Measurements from ENCODE around the gene UBAC2. TPM values are rescaled to one million over a fixed set of nuclear protein-coding genes. Genes with fewer than 3 reads are reported as not detected.

UBAC2 gene
- total RNA-seq, 1 donor from 2014 or later = 87.7 TPM

DNA sequence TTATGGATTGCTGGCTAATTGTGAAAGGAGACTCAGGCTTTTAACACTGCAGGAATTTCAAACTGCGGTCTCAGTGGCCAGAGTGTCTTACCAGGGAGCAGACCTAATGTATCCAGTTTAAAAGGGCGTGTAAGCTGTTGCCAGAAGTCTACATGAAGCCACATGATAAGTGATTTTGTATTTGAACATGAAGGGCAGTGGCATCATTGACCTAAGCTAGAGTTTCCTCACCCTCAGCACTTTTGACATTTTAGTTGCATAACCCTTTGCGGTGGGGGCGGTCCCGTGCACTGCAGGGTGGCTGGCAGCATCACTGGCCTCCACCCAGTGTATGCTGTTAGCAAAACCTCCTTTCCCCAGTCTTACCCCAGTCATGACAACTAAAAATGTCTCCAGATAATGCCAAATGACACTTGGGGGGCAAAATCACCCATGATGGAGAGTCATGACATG is 81.2 kb downstream of the UBAC2 start:
- TF ChIP-seq EZH2phosphoT487 (IDR thresholded peaks at IDR 0.05) (no peak), EZH2 (IDR thresholded peaks at IDR 0.05) (no peak)
- TF ChIP-seq, protein P1, sequence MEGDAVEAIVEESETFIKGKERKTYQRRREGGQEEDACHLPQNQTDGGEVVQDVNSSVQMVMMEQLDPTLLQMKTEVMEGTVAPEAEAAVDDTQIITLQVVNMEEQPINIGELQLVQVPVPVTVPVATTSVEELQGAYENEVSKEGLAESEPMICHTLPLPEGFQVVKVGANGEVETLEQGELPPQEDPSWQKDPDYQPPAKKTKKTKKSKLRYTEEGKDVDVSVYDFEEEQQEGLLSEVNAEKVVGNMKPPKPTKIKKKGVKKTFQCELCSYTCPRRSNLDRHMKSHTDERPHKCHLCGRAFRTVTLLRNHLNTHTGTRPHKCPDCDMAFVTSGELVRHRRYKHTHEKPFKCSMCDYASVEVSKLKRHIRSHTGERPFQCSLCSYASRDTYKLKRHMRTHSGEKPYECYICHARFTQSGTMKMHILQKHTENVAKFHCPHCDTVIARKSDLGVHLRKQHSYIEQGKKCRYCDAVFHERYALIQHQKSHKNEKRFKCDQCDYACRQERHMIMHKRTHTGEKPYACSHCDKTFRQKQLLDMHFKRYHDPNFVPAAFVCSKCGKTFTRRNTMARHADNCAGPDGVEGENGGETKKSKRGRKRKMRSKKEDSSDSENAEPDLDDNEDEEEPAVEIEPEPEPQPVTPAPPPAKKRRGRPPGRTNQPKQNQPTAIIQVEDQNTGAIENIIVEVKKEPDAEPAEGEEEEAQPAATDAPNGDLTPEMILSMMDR (IDR thresholded peaks at IDR 0.05) = no peak
- Histone ChIP-seq H3K27me3 (no peaks in the 10 kb centered on the region), H3F3A (ENCODE audit: low read depth) (peaks cover 12% of the 10 kb centered on the region), H3K9me3 (ENCODE audit: low read depth) (no peaks in the 10 kb centered on the region), H3K36me3 (no peaks in the 10 kb centered on the region), H4K20me1 (ENCODE audit: low read depth) (peaks cover 34% of the 10 kb centered on the region), H3K79me2 (ENCODE audit: low read depth) (no peaks in the 10 kb centered on the region), H3K4me3 (no peak overlapping the region), H3K4me1 (peaks cover 24% of the 10 kb centered on the region), H3K27ac (no peak overlapping the region), H3K9ac (no peak overlapping the region), H3K4me2 (no peak overlapping the region), H2AFZ (replicated peaks) (no peak overlapping the region)
- Mint-ChIP-seq H3K4me3 (no peak overlapping the region), H3K27ac (no peak overlapping the region), H3K9me3 (no peaks in the 10 kb centered on the region), H3K36me3 (peaks cover 10% of the 10 kb centered on the region), H3K27me3 (ENCODE audit: insufficient read depth, low read depth) (peaks cover 2% of the 10 kb centered on the region), H3K4me1 (peaks cover 11% of the 10 kb centered on the region)
- DNase-seq (ENCODE audit: low spot score) = no peak

DNA sequence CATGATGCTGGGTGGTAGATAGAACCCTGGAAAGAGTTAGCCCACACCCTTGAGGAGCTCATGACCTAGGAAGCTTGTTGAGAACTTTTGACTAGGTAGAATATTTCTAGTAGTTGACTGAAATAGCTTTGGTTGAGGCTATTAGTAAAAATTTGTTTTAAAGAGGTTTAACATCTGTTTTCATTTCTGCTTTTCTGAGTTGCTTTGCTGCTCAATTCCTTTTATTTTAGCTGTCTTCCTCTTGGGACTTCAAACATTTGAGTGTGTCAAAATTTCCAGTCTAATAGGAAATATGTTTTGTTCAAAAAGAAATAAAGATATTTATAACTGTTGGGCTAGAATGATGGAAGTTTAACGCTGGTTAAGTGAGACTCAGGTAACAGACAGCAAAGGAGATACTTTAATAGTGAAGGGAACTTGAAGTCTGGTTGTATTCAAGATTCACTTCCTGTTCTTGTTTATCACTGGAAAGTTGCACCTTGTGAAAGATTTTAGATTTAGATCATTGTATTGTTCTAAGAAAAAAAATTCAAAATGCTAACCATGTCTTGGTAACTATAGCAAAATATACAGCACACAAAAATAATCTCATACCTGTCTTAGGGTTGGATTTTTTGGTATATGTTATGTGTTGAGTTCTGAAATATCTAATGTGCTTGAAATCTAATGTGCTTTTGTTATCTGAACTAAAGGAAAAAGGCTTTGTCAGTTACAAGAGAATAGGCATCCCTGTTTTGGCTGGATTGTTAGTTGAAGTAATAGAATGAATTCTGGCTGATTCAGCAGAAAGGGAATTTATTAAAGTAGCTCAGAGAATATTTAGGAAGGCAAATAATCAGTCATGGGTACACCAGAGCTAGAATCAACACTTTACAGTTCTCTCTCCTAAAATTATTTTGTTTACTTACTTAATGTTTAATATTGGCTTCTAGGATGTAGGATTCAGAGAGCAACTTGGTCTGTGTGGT is 81.9 kb downstream of the UBAC2 start:
- H2AFZ ChIP-seq (replicated peaks) = no peak overlapping the region
- H3K4me1 ChIP-seq = peaks cover 23% of the 10 kb centered on the region
- Mint-ChIP-seq H3K27me3 (ENCODE audit: insufficient read depth, low read depth) (peaks cover 1% of the 10 kb centered on the region), H3K4me1 (peaks cover 11% of the 10 kb centered on the region), H3K4me3 (no peak overlapping the region), H3K9me3 (no peaks in the 10 kb centered on the region), H3K27ac (no peak overlapping the region), H3K36me3 (peaks cover 7% of the 10 kb centered on the region)
- H3K9me3 ChIP-seq (ENCODE audit: low read depth) = no peaks in the 10 kb centered on the region
- no peaks in the 10 kb centered on the region for H3K36me3 ChIP-seq
- DNase-seq (ENCODE audit: low spot score) = no peak
- H3F3A ChIP-seq (ENCODE audit: low read depth) = peaks cover 12% of the 10 kb centered on the region
- TF ChIP-seq EZH2 (IDR thresholded peaks at IDR 0.05) = no peak
- TF ChIP-seq, protein P1 (IDR thresholded peaks at IDR 0.05) = no peak
- TF ChIP-seq EZH2phosphoT487 (IDR thresholded peaks at IDR 0.05) = no peak
- no peak overlapping the region for H3K9ac ChIP-seq
- H3K4me2 ChIP-seq = no peak overlapping the region
- no peaks in the 10 kb centered on the region for H3K79me2 ChIP-seq (ENCODE audit: low read depth)
- H3K27me3 ChIP-seq = no peaks in the 10 kb centered on the region
- H3K27ac ChIP-seq = no peak overlapping the region
- no peak overlapping the region for H3K4me3 ChIP-seq
- peaks cover 34% of the 10 kb centered on the region for H4K20me1 ChIP-seq (ENCODE audit: low read depth)

DNA sequence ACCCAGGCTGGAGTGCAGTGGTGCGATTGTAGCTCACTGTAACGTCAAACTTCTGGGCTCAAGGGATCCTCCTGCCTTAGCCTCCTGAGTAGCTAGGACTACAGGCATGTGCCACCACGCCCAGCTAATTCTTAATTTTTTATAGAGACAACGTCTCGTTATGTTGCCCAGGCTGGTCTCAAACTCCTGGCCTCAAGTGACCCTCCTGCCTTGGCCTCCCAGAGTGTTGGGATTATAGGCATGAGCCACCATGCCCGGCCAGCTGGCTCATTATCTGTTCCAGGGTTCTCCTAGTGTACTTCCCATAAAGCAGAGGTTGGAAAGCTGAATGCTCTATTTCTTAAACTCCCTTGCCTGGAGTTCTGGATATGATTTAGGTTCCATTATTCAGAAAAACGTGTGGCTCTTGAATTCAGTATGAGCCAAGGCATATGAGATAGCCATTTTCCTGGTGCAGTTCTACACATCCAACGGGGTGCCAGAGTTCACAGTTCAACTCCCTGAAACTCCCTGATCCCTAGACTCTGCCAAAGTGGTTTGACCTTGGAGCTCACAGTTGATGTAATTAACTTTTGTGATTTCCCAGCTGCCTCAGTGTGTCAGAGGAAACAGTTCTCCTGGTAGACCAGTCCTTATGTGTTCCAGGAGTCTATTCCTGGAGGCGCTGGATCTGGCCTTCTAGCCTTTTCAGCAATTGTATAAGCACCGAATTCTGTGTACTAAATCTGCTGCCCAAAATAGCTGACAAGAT is 85.0 kb downstream of the UBAC2 start:
- TF ChIP-seq, protein P1 (IDR thresholded peaks at IDR 0.05) = no peak
- TF ChIP-seq EZH2 (IDR thresholded peaks at IDR 0.05) (no peak), EZH2phosphoT487 (IDR thresholded peaks at IDR 0.05) (no peak)
- Mint-ChIP-seq H3K36me3 (no peaks in the 10 kb centered on the region), H3K9me3 (no peaks in the 10 kb centered on the region), H3K27me3 (ENCODE audit: insufficient read depth, low read depth) (peaks cover 2% of the 10 kb centered on the region), H3K27ac (no peak overlapping the region), H3K4me1 (peaks cover 2% of the 10 kb centered on the region), H3K4me3 (no peak overlapping the region)
- Histone ChIP-seq H3K27me3 (no peaks in the 10 kb centered on the region), H3K9ac (no peak overlapping the region), H3K4me3 (no peak overlapping the region), H3K27ac (no peak overlapping the region), H3K4me1 (no peaks in the 10 kb centered on the region), H3K79me2 (ENCODE audit: low read depth) (no peaks in the 10 kb centered on the region), H3K9me3 (ENCODE audit: low read depth) (no peaks in the 10 kb centered on the region), H3F3A (ENCODE audit: low read depth) (peaks cover 4% of the 10 kb centered on the region), H2AFZ (replicated peaks) (no peak overlapping the region), H3K36me3 (no peaks in the 10 kb centered on the region), H4K20me1 (ENCODE audit: low read depth) (peaks cover 9% of the 10 kb centered on the region), H3K4me2 (no peak overlapping the region)
- DNase-seq (ENCODE audit: low spot score) = no peak

Data from neural progenitor cell (in vitro differentiated cells).